ENCODE measurements around the gene STARD5.
"Not testable (repeated sequence)": the region's sequence is repeated elsewhere in the genome, so short reads cannot be mapped to it uniquely, and the experiment has no call there.

STARD5 gene

DNA sequence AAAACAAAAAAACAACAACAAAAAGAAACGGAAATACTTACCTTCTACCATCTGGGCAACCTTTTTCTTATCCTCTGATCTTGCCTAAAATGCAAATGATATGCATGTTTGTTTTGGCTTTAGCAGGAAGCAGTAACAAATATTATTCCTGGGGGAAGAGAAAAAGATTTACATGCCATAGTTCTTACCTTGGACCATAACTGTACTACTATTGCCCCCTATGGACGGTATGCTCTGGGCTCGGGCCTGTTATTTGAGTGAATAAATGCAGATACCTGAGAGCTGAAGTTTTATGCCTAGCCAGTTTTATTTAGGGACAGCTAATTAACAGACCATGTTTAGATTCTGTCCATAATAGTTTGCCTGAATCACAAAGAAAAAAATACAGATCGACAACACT, 12.6 kb upstream of the STARD5 start:
- DNase-seq = no peak

DNA sequence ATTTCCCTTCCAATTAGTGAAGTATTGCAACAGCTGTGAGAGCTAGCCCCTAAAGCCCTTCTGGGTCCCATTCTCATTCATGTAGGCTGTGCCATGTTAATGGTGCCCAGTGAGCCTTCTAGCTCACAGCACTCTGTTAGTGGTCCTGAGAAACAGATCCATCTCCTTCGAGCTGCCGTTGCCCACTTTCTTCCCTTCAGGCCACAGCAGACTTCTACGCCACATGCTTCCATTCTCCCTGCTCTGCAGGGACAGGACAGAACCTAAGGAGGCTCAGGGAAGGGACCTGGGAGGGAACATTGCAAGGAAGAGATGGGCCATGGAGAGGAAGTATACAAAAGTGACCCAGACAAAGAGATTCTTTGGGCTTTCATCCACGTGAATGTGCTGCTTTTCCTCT, 11.7 kb upstream of the STARD5 start:
- no peak for DNase-seq

DNA sequence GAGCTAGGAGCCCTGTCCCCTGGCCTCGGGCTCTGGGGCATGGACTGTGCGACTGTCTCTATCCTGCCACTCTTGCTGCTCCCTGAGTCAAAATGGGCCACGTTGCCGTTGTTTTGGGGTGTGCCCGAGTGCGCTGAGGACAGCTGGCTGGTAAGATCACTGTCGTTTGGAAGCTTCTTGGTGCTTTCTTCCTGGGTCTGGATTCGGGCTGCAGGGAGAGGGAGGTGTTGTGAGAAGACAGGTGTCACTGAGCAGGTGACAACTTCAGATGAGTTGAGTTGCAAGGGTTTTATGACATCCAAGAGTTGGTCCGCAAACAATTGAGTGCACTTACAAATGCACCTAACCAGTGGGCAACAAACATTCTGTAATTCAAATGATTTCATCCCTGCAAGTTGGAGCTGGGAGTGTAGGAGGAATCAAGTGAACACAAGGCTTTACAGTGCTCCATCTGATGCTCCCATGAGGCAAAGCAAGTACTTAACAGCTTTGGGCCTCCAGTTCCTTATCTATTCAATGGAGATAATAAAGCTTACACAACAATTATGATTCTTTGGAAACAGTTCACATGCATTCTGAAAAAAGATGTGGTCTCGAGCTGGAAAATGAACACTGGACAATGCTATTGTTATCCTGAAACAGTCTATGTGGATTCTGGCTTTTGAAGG, 11.0 kb upstream of the STARD5 start:
- DNase-seq = no peak

DNA sequence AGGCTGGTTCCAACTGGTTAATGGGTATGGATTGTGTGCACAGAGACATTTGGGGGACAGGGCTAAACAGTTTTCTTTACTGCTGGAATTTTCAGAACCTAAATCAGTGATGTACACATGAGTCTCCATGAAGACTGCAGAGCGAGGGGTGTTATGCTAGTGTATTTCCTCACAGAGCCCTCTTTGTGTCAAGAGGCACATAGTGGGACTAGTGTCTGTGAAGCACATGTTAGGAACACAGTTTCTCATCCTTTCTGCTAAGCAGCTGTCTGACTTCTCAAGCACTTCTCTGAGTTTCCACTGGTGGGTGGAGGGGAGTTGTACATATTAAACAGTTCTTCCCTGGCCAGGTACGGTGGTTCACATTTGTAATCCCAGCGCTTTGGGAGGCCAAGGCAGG, 9.4 kb upstream of the STARD5 start:
- no peak for DNase-seq

DNA sequence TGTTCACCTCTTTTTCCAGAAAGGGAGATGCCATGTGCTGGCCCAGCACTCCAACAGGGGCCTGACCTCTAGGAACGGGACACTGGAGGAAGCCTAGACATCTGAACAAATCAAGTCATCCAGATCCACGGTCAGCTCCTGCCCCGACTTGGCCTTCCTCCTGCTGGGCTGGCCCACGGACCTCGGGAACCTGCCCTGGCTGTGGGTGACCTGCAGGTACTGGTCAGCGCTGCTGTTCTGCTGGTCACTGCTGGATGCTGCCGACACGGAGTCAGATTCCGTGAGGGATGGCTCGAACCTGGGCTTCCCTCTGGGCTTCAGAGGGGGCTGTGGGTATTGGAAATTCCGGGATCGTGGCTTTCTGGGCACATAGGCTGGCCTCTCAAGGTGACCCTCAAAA, 8.4 kb upstream of the STARD5 start:
- DNase-seq = no peak

DNA sequence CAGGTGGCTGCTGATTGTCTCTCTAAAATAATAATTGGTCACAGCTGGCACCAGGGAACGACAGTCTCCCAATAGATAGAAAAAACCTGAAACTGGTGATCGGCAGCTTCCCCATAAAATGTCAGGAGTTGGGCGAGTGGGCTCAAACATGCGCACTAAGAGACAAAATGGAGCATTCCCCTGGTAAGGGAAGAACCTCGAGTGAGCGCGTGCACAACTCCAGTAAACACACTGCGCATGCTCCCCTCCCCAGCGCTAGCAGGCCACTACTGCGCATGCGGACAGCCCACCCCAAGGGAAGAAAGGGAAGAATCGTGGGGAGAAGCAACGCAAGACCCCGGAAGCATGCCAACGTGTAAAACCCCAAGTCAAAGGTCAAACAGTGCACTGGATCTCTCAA, 7.7 kb upstream of the STARD5 start:
- DNase-seq = no peak

DNA sequence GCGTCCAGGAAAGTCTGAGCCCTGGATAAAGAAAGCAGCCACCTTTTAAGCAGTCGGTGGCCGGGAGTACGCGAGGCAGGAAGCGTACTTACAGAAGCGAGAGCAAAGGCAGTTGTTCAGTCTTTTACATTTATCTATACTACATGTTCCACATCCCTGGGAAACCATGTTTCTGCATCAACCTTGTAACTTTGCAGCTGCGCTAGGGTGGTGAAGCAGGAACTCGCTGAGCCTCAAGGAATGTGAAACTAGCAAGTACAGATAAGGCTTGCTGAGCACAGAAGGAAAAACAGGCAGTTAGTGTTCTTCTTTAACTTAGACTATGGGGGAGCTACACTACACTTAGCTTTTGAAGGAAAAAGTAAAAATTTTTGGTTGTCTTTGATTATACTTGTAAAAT, 7.2 kb upstream of the STARD5 start:
- DNase-seq = not testable (repeated sequence)

DNA sequence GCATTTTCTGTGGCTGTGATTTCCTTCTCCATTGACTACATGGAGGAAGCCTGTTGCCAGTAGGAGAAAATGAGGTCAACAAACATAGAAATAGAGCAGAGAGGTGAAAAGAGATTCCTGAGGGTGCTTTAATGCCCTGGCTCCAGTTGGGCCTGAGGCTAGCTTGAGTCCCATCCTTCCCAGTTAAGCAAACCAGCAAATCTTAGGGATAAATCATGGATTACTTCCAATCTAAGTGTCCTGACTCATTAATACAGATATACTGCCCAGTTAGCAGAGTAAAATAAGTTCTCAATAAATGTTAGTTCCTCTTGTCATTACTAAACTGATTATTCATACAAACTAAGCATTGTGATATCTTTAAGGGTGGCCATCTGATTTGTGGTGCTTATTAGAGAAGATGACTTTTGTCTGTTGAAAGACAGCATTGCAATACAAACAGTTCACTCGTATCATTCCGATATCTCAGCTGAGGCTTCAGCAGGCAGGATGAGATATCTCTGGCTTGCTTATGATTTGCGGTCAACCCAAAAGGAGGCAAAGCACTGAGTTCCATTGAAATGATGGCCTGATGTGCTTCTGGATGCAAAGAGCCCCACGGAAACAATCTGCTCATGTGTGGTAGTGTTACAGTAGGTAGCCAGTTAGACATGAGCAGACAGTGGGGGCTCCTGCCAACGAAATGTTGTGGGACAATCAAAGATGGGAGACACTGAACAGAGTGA, 6.6 kb upstream of the STARD5 start:
- no peak for DNase-seq

DNA sequence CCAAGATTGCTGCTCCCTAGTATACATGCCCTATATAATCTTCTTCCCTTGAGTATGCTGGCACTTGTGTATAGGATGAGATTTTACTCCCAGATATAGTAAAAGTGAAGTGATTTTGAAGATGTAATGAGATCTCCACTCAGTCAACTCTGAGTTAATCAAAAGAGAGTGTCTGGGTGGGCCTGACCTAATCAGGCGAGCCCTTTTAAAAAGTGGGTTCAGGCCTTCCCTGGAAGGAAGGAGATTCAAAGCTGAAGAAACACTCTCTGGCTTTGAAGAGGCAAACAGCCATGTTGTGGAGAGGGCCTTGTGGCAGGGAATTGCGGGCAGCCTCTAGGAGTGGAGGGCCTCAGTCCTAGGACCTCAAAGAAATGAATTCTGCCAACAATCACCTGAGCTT, 5.5 kb upstream of the STARD5 start:
- DNase-seq = no peak

DNA sequence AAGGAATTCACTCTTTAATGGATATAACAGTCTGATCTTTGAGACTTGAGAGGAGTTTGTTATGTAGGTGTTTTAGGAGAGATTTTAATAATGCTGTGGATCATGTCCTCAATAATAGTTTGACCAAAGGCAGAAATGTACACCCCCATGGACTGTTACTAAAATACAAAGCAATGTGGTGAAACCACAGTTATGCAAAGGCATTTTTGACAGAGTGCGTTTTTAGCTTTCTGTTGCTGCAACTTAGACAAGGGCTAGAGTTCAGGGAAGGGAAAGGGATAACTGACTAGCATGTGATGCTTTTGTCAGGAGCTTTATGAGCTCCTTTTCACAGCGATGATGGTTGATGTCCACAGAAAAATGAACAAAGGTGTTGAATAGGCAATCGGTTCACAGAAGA, 3.6 kb upstream of the STARD5 start:
- no peak for DNase-seq

DNA sequence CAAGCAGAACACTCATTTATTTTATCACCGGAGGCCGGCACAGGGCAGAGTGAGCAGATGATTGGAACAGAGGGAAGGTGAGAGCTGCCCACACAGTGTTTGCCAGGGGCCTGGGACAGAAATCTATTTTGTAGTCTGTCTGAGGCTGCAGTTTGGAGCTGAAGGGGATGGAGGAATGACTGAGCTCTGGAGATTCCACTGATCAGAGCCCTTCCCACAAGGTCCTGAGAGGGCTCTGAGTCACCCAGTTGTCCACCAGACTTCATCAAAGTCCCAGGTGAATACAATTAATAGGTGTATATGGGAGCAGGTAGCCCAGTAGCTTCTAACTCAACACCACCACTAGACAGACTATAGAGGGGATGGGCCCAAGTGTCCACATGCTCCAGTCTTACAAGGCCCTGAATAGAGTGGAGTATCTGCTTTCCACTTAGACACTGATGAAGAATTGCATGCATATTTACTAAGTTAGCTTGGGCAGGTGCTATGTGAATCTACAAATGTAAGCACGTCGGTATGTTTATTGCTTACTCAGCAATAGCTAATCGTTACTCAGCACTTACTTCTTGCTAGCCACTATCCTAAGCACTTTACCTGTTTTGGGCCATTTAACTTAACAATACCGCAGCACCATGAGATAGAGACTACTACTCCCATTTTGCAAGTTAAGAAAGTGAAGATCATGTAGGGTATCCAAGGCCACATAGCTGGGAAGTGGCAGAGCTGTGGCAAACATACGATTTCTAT, 2.7 kb upstream of the STARD5 start:
- no peak for DNase-seq

DNA sequence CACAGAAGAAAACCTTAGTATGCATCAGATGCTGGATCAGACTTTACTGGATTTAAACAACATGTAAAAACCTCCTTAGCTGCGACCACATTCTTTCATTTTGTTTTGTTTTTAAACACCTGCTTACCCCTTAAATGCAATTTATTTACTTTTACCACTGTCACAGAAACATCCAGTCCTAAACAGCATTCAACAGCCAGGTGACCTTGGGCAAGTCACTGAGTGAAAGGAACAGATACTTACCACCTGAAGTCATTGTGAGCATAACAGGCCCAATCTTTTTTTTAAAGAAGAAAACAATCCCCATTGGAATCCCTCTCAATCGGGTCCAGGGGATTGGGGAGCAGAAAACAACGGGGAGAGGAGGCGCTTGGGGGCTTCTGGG, 390 bp downstream of the STARD5 start:
- no peak for DNase-seq

DNA sequence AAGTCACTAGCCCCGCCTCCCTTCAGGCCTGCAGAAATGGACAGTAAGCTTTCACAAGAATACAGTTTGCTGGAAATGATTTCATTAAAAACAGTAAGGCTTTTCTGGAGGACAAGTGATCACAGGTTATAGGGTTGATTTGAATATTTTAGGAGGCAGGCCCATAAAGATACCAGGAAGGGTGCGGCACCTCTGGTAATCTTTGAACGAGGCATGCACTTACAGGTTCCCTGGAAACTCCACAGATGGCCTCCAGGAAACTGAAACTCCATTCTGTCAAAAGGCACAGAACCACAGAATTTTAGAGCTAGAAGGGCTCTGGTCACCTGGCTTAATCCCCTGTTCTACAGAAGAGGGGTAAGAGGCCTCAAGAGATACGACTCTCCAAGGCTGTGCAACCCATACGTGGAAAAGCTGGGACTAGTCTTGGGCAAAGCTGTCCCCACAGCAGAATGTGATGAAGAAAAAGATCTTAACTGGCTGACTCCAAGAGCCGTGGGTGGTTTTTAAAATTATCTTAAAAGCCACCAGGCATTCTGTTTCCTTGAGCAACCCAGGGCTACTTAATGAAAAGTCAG, 1.2 kb downstream of the STARD5 start:
- DNase-seq = no peak

DNA sequence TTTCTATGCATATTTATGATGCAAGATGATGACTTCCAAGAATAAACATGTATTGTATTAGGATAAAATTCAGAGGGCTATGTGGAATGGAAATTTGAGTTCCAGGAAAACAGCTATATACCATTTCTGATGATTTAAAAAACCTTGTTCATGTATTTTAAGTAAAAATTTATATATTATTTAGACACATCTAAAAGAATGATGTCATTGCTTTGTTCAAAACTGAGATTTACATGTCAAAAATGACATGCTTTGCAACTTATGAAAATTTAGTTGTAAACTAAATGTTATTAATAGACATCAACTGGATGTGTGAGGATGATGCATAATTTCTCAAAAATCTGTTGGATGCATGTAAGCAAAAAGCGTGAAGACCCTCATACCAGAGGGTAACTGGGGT, 2.3 kb downstream of the STARD5 start:
- DNase-seq = no peak

DNA sequence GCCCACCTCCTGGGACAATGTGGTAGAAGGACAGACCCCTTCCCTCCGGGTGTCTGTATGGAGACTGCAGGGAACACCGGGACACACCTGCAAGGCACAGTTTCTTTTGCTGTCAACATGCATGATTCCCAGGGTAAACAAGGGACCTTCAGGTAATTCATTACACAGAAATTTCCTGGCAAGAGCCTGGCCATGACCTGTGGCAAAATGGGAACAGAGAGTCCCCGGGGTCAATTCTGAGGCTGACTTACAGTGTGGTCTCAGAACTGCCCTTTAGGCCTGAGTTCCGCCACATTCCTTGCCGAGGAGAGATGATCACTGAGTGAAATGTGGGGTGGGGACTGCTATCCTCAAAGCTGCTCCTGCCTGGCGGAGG, 6.3 kb downstream of the STARD5 start:
- no peak for DNase-seq

DNA sequence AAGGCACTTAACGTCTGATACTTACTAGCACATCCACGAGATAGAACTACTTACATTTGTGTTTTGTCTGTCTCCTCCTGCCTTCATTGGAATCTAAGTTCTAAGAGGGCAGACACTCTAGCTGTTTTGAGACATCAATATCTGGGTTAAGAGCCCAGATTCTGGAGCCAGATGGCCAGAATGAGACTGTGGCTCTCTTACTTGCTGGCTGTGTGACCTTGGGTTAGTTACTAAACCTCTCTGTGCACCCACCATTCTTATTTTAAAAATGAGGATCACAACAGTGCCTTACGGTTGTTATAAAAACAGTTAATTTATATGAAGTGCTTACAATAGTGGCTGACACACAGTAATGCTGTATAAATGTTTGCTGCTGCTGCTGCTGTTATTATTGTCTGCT, 7.7 kb downstream of the STARD5 start:
- no peak for DNase-seq

DNA sequence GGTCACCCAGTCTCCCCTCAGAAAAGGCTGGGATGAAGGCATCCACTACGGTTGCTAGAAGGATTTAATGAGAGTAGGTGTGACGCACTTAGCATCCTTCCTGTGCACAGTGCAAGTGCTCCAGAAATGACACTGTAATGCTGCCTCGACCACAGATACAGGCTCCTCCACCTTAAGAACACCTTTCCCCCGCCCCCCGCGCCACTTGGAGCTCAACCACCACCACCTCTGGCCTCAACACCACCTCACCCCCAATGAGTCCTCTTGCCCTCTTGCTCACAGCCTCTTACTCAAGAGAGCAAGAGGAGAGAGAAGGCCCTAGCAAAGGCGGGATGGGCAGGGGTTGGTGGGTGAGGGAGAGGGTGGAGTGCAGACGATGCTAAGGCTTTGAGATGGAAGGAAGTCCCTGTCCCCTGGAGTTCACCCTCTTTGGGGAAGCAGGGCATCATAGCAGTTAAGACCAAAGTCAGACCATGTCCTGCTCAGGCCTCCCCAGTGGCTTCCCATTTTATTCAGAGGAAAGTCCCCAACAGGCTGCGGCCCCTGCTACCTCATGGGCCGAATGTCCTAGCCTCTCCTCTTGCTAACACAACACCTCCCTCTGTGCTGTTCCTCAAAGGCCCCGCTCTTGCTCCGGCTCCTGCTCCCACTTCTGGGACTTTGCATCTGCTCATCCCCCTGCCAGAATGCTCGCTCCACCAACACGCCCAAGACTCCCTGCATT, 8.3 kb downstream of the STARD5 start:
- DNase-seq = no peak

DNA sequence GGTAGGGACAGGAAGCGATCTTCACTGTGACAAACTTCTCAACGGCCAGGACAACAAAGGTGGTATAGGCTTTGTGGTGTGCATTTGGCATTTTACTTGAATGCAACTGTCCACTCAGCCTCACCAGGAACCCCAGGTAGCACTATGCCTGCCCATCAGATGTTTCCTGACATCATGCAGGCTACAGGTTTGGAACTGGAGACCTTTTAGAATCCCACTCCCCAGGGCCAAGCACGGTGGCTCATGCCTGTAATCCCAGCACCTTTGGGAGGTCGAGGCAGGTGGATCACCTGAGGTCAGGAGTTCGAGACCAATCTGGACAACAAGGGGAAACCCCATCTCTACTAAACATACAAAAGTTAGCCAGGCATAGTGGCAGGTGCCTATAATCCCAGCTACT, 9.6 kb downstream of the STARD5 start:
- no peak for DNase-seq

DNA sequence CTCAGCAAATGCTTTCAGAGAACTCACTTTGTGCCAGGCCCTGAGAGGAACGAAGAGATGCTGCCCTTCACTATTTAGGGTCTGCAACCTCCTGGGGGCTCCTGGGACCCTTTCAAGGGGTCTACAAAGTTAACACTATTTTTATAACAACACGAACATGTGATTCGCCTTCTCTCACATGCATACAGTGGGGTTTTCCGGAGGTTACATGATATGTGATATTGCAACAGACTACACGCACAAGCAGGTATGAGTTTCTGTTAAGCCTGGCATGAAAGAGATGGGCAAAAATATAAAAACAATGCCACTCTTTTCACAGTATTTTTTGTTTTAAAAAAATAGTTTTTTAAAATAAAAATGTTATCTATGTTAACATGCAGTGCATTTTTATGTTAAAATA, 10.3 kb downstream of the STARD5 start:
- DNase-seq = no peak

DNA sequence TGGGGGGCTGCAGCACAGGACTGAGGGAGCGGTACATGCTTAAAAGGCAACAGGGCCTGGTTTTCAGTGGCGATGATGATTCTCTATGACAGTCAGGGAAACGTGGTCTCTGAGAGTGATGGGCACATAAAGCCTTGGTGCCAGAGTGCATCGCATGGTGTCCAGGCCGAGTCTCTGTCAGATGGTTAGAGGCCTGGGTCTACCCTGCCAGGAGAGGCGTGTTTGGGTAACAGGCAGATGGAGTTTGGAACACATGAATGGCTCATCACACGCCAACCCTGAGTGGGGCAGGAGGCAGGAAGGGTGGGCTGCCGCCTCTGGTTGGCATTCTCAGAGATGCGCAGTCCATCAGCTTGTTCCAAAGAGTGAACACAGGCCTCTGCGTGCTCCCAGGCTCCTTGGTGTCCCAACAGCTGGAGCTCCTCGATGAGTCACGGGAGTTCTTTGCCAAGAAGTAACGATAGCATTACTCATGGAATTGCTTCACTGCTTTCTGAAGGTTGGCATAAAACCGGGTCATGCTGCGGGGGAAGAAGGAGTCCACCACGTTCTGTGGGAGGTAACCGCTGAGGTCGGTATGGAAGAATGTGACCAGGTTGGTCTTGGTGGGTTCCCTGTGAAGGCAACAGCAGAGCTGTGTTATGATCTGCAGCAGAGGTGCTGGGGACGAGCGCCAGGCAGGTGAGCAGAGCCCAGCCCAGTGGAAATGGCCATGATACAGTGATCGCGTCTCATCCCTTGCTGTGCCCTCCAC, 11.0 kb downstream of the STARD5 start:
- DNase-seq = no peak

DNA sequence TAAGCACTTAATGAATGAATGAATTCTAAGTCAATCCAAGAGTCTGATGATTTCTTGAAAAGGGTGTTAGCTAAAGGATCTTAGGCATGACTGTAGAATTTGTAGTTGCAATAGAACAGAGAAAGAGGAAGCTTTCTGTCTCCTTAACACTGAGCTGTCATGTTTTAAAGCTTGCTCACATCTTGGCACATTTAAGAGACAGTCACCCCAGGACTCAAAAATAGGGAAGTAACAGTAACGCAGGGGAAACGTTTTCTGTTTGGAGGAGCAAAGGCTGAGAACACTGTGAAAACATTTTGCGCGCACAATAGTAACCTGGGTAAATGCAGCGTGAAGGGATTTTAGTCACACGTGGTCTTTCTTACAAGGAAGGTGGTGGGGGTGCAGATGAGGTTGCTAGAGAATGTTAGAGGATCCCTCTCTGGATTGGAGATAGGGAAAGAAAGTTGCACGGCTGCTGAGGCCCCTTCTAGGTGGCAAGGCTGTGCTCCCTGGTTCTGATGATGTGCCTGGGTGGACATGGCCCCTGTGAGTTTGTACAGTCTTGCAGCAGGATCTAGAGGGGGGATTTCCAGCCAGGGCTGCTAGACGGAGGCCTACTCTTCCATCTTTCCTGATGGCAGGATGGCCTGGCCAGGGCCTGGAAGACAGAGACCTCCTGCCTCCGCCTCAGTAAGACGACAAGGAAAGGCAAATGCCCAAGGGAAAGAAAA, 12.0 kb downstream of the STARD5 start:
- no peak for DNase-seq

DNA sequence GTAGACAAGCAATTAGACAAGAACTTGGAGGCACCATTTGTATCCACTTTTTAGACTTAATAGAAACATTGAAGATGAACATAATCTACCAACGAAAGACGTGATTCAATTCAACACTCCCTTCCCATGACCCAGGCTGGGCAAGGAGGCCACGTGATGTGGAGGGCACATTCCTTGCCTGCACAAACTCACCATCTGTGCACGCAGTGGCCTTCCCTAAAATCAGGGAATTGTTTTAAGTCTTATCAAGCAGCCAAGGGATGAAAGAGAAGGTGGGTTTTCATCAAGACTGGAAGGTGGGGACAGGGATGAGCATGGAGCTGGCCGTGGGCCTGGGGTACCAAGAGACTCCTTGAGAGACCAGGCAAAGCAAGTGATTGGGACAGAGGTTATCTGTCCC, 13.5 kb downstream of the STARD5 start:
- no peak for DNase-seq

Measured in NCI-H1105 (cell line).